ENCODE measurements around the gene LIN28A.

The LIN28A gene

GRCh38 chr1:26471498-26472319 is 61.1 kb downstream of the LIN28A start:
- peak; percentile 54 for DNase-seq (ENCODE audit: extremely low spot score)
- POLR2A ChIA-PET, result interaction anchor here (0.6 to 4.7 kb wide), 7 partner anchors 11 to 79 kb away, joined by 3 to 28 read pairs (median 4); partner anchors contain the start of gene DHDDS
- CTCF ChIA-PET, result interaction anchor here (0.6 to 1.4 kb wide), 3 partner anchors 108 to 150 kb away, joined by 3 to 5 read pairs (median 3); no protein-coding TSS in a partner anchor
- TF ChIP-seq L3MBTL2 (conservative IDR thresholded peaks at IDR 0.05), result peak; percentile 83
- no peak for TF ChIP-seq CTBP1 (IDR thresholded peaks at IDR 0.05; ENCODE audit: borderline replicate concordance)

GRCh38 chr1:26472320-26472900 is 61.8 kb downstream of the LIN28A start, which contains the start of gene HMGN2:
Gene HMGN2, plus strand, starts transcription at chr1:26472440. Its CDS starts 173 bp downstream, at chr1:26472613.
- no peak for TF ChIP-seq SP1 (IDR thresholded peaks at IDR 0.05)
- no peak for TF ChIP-seq ARNT (IDR thresholded peaks at IDR 0.05)
- no peak for TF ChIP-seq TARDBP (IDR thresholded peaks at IDR 0.05)
- no peak for TF ChIP-seq HDGF (IDR thresholded peaks at IDR 0.05; ENCODE audit: borderline replicate concordance)
- TF ChIP-seq, protein P1, sequence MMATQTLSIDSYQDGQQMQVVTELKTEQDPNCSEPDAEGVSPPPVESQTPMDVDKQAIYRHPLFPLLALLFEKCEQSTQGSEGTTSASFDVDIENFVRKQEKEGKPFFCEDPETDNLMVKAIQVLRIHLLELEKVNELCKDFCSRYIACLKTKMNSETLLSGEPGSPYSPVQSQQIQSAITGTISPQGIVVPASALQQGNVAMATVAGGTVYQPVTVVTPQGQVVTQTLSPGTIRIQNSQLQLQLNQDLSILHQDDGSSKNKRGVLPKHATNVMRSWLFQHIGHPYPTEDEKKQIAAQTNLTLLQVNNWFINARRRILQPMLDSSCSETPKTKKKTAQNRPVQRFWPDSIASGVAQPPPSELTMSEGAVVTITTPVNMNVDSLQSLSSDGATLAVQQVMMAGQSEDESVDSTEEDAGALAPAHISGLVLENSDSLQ (IDR thresholded peaks at IDR 0.05), result no peak
- TF ChIP-seq LEF1 (IDR thresholded peaks at IDR 0.05; ENCODE audit: borderline replicate concordance), result peak; percentile 62; the same call in 1 of the 2 replicates
- TF ChIP-seq ELF4 (IDR thresholded peaks at IDR 0.05), result peak; percentile 33; the same call in 1 of the 2 replicates
- TF ChIP-seq ZNF384 (IDR thresholded peaks at IDR 0.05), result no peak
- TF ChIP-seq FOXK2 (IDR thresholded peaks at IDR 0.05), result no peak
- no peak for TF ChIP-seq SUZ12 (IDR thresholded peaks at IDR 0.05)
- peak; percentile 33; the same call in 1 of the 2 replicates for TF ChIP-seq NFRKB (IDR thresholded peaks at IDR 0.05)
- TF ChIP-seq L3MBTL2 (conservative IDR thresholded peaks at IDR 0.05), result 0 out of 2 replicates have a peak, but pooled peaks have one; percentile 14
- TF ChIP-seq FOXA1 (IDR thresholded peaks at IDR 0.05), result no peak
- TF ChIP-seq FOXM1 (IDR thresholded peaks at IDR 0.05; ENCODE audit: borderline replicate concordance), result no peak
- no peak for TF ChIP-seq BHLHE40 (IDR thresholded peaks at IDR 0.05; ENCODE audit: borderline replicate concordance)
- TF ChIP-seq CTBP1 (IDR thresholded peaks at IDR 0.05; ENCODE audit: borderline replicate concordance), result no peak
- POLR2A ChIA-PET, result interaction anchor here (0.6 to 4.7 kb wide), 7 partner anchors 11 to 79 kb away, joined by 3 to 28 read pairs (median 4); partner anchors contain the start of gene DHDDS
- DNase-seq (ENCODE audit: extremely low spot score), result peak; percentile 75
- CTCF ChIA-PET, result interaction anchor here (0.6 to 1.4 kb wide), 2 partner anchors 145 to 151 kb away, joined by 3 to 5 read pairs; no protein-coding TSS in a partner anchor

DNA sequence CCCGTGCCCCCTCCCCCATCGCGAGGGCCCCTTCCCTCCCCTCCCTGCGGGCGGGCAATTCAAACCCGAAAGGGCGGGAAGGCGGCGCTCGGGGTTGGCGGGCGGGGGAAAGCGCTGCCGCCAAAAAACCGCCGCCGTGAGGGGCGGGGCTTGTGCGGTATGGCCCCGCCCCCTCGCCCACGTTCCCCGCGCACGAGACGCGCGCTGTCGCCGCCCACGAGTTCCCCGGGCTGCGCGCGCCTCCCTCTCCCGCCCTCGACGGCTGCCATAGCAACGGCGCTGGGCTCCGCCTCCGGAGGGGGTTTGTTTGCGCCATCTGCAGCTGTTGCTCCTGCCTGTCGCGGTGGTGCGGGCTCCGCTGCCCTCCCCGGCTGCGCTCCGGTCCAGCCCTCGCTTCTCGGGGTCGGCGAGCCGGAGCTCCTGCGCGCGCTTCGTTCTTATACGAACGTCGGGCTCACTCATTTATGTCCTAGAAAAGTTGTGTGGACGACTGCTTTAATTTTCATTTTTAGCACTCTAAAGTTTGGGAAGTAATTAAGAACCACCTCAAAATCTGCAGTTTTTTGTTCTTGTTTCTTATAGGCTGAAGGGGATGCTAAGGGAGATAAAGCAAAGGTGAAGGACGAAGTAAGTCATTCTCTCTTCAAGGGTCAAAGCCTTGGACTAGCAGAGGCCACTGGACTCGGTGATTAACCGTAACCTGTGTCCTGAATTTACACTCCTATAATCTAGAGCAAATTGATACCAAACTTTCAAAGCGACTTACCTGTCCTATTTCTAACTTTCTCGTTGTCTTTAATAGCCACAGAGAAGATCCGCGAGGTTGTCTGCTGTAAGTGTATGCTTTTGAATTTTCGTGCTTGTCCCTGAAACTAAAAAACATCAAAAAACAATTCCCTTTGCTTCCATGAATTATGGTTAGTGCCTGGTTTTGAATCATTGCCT is 62.6 kb downstream of the LIN28A start:
- POLR2A ChIA-PET, result interaction anchor here (4.7 kb wide), 1 partner anchor 28 kb away, joined by 28 read pairs; no protein-coding TSS in a partner anchor

GRCh38 chr1:26474818-26475217 is 64.2 kb downstream of the LIN28A start:
- no peak for TF ChIP-seq SUZ12 (IDR thresholded peaks at IDR 0.05)
- no peak for TF ChIP-seq TARDBP (IDR thresholded peaks at IDR 0.05)
- TF ChIP-seq CTBP1 (IDR thresholded peaks at IDR 0.05; ENCODE audit: borderline replicate concordance), result no peak
- no peak for TF ChIP-seq HDGF (IDR thresholded peaks at IDR 0.05; ENCODE audit: borderline replicate concordance)
- no peak for TF ChIP-seq ZNF384 (IDR thresholded peaks at IDR 0.05)
- TF ChIP-seq FOXA1 (IDR thresholded peaks at IDR 0.05), result no peak
- no peak for TF ChIP-seq SP1 (IDR thresholded peaks at IDR 0.05)
- TF ChIP-seq ELF4 (IDR thresholded peaks at IDR 0.05), result no peak
- TF ChIP-seq LEF1 (IDR thresholded peaks at IDR 0.05; ENCODE audit: borderline replicate concordance), result no peak
- no peak for TF ChIP-seq NFRKB (IDR thresholded peaks at IDR 0.05)
- TF ChIP-seq, protein P1 (IDR thresholded peaks at IDR 0.05), result no peak
- POLR2A ChIA-PET, result no interaction called here
- CTCF ChIA-PET, result no interaction called here
- DNase-seq (ENCODE audit: extremely low spot score), result no peak

More for the DNA sequence above, 62.6 kb downstream of the LIN28A start:
- peak; percentile 30; the same call in 1 of the 2 replicates for TF ChIP-seq HDGF (IDR thresholded peaks at IDR 0.05; ENCODE audit: borderline replicate concordance)
- peak; percentile 42; the same call in 1 of the 2 replicates for TF ChIP-seq FOXM1 (IDR thresholded peaks at IDR 0.05; ENCODE audit: borderline replicate concordance)
- TF ChIP-seq FOXK2 (IDR thresholded peaks at IDR 0.05), result no peak
- no peak for TF ChIP-seq ZNF384 (IDR thresholded peaks at IDR 0.05)
- TF ChIP-seq L3MBTL2 (conservative IDR thresholded peaks at IDR 0.05), result peak; percentile 19; the same call in 1 of the 2 replicates
- peak; percentile 96 for DNase-seq (ENCODE audit: extremely low spot score)
- CTCF ChIA-PET, result no interaction called here

GRCh38 chr1:26475989-26476388 is 65.4 kb downstream of the LIN28A start:
- ChIA-PET POLR2A (interaction anchor here (1.5 kb wide), 1 partner anchor 11 kb away, joined by 3 read pairs; no protein-coding TSS in a partner anchor), CTCF (no interaction called here)
- no peak for TF ChIP-seq ZNF384 (IDR thresholded peaks at IDR 0.05)
- TF ChIP-seq, protein P1 (IDR thresholded peaks at IDR 0.05), result no peak
- no peak for TF ChIP-seq CTBP1 (IDR thresholded peaks at IDR 0.05; ENCODE audit: borderline replicate concordance)
- no peak for TF ChIP-seq FOXK2 (IDR thresholded peaks at IDR 0.05)
- no peak for TF ChIP-seq ARNT (IDR thresholded peaks at IDR 0.05)
- TF ChIP-seq HDGF (IDR thresholded peaks at IDR 0.05; ENCODE audit: borderline replicate concordance), result no peak
- no peak for DNase-seq (ENCODE audit: extremely low spot score)
